HG03342 (cell line): ENCODE results near the gene ZNF839.
A peak's percentile ranks its signal among the peaks of the same experiment; 100 is the strongest.
"Not testable (repeated sequence)": the region's sequence is repeated elsewhere in the genome, so short reads cannot be mapped to it uniquely, and the experiment has no call there.

Experiments
- ATAC-seq: cut with Tn5 transposase; IDR thresholded peaks from one replicate; pipeline ENCODE4 v1.9.1; 2021; ENCODE audit warnings: mild to moderate bottlenecking, moderate library complexity; ENCODE audit not compliant: unreplicated experiment

ZNF839 gene

GRCh38 chr14:102341566-102341965, 22.0 kb downstream of the ZNF839 start:
- ATAC-seq, result no peak

- ATAC-seq, result no peak
Measured at GRCh38 chr14:102342238-102342637, 22.7 kb downstream of the ZNF839 start.

- no peak for ATAC-seq
Measured at GRCh38 chr14:102344084-102344483, 24.5 kb downstream of the ZNF839 start.

GRCh38 chr14:102344485-102344884, 24.9 kb downstream of the ZNF839 start:
- no peak for ATAC-seq

GRCh38 chr14:102345232-102345631, 25.7 kb downstream of the ZNF839 start:
- ATAC-seq, result no peak

- no peak for ATAC-seq
Measured at GRCh38 chr14:102346645-102347044, 27.1 kb downstream of the ZNF839 start.

GRCh38 chr14:102348376-102348775, 28.8 kb downstream of the ZNF839 start:
- no peak for ATAC-seq

GRCh38 chr14:102351023-102351422, 31.5 kb downstream of the ZNF839 start:
- no peak for ATAC-seq

GRCh38 chr14:102351593-102351992, 32.0 kb downstream of the ZNF839 start:
- ATAC-seq, result not testable (repeated sequence)

GRCh38 chr14:102352213-102352612, 32.7 kb downstream of the ZNF839 start:
- no peak for ATAC-seq

GRCh38 chr14:102353126-102353619, 33.6 kb downstream of the ZNF839 start:
- ATAC-seq, result no peak

GRCh38 chr14:102356280-102356679, 36.7 kb downstream of the ZNF839 start:
- no peak for ATAC-seq

GRCh38 chr14:102359341-102359740, 39.8 kb downstream of the ZNF839 start:
- ATAC-seq, result no peak

GRCh38 chr14:102360388-102360787, 40.8 kb downstream of the ZNF839 start:
- ATAC-seq, result no peak

- peak; percentile 37 for ATAC-seq
Measured at GRCh38 chr14:102362084-102362483, 42.5 kb downstream of the ZNF839 start.

GRCh38 chr14:102362545-102363181, 43.1 kb downstream of the ZNF839 start, which contains the start of the genes CINP and TECPR2:
Gene CINP (minus strand): TSS chr14:102362890. CDS start chr14:102362851, 39 bp downstream.
Gene TECPR2 (plus strand): TSS chr14:102362941. CDS start chr14:102376722, 13,781 bp downstream.
- peak; percentile 94 for ATAC-seq

- ATAC-seq, result peak; percentile 12
Measured at GRCh38 chr14:102363182-102363943, 43.8 kb downstream of the ZNF839 start.

- no peak for ATAC-seq
Measured at GRCh38 chr14:102370305-102370809, 50.8 kb downstream of the ZNF839 start.

GRCh38 chr14:102371361-102371760, 51.8 kb downstream of the ZNF839 start:
- no peak for ATAC-seq

- no peak for ATAC-seq
Measured at GRCh38 chr14:102373110-102373509, 53.6 kb downstream of the ZNF839 start.

- no peak for ATAC-seq
Measured at GRCh38 chr14:102374264-102374663, 54.7 kb downstream of the ZNF839 start.

GRCh38 chr14:102375119-102375518, 55.6 kb downstream of the ZNF839 start:
- ATAC-seq, result no peak
